KMS-11 (cell line): ENCODE data around the gene ABLIM2.

ENCODE experiments used
- H2AFZ ChIP-seq: fragments of 200-600 bp; sonication (generic); 2 replicates; pipeline ENCODE4 v1.6.1; 2016; ENCODE audit warnings: antibody characterized with exemption, mixed run types, low read depth
- H3K27ac ChIP-seq: fragments of 200-600 bp; sonication (generic); 2 replicates; pipeline ENCODE4 v1.6.1; 2016; ENCODE audit warnings: mild to moderate bottlenecking, mixed run types
- H3K27me3 ChIP-seq: fragments of 200-600 bp; sonication (generic); 2 replicates; pipeline ENCODE4 v1.6.1; 2017; ENCODE audit warnings: mild to moderate bottlenecking, low read depth, mixed run types, moderate library complexity; ENCODE audit not compliant: insufficient read depth
- H3K36me3 ChIP-seq: fragments of 200-600 bp; sonication (generic); 2 replicates; pipeline ENCODE4 v1.6.1; 2017; ENCODE audit warnings: mild to moderate bottlenecking, mixed run types; ENCODE audit not compliant: insufficient read depth
- H3K4me1 ChIP-seq: fragments of 200-600 bp; sonication (generic); 2 replicates; pipeline ENCODE4 v1.6.1; 2016; ENCODE audit warnings: mild to moderate bottlenecking, low read depth, mixed run types; ENCODE audit not compliant: poor library complexity, severe bottlenecking
- H3K4me2 ChIP-seq: fragments of 200-600 bp; sonication (generic); 2 replicates; pipeline ENCODE4 v1.7.0; 2016; ENCODE audit warnings: mild to moderate bottlenecking, mixed run types
- H3K4me3 ChIP-seq: fragments of 200-600 bp; sonication (generic); IDR thresholded peaks from 2 replicates; pipeline ENCODE4 v1.6.1; 2017; ENCODE audit warnings: low read depth, low read length, mixed read lengths; ENCODE audit not compliant: insufficient read depth
- H3K79me2 ChIP-seq: fragments of 200-600 bp; sonication (generic); 2 replicates; pipeline ENCODE4 v1.6.1; 2016; ENCODE audit warnings: low read depth, mixed run types; ENCODE audit not compliant: insufficient read depth
- H3K9ac ChIP-seq: fragments of 200-600 bp; sonication (generic); 2 replicates; pipeline ENCODE4 v1.6.1; 2016; ENCODE audit warnings: mild to moderate bottlenecking, mixed run types
- H4K20me1 ChIP-seq: fragments of 200-600 bp; sonication (generic); 2 replicates; pipeline ENCODE4 v1.6.1; 2016; ENCODE audit warnings: mild to moderate bottlenecking, mixed run types; ENCODE audit not compliant: insufficient read depth
- TF ChIP-seq, protein P1 (sequence below): fragments of 200-600 bp; sonication (generic); conservative IDR thresholded peaks from 2 replicates; pipeline ENCODE4 v1.6.1; 2017; ENCODE audit warnings: low read depth, mild to moderate bottlenecking, antibody characterized with exemption, low read length, moderate library complexity, mixed read lengths

Gene ABLIM2

DNA sequence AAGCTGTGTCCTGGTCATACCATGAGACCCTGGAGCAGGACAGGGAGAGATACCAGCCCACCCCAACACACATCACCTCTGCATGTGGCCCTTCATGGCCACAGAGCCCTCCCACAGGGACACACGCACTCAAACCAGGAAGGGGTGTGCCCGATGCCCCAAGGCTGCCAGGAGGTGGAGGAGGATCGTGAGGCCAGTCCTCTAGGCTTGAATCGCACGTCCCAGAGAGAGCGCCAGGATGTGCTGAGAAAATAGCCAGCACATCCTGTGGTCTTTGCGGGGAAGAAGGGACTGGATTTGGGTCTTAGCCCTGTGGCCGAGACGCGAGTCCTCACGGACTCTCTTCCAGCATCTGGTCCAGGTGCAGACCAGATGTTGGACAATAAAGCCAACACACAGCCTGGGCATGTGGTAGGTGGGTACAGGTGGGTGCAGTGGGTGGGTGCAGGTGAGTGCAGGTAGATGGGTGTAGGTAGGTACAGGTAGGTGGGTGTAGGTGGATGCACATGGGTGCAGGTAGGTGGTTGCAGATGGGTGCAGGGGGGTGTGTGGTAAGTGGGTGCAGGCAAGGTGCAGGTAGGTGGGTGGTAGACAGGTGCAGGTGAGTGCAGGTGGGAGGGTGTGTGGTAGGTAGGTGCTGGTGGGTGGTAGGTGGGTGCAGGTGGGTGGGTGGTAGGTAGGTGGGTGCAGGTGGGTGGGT is 124.6 kb downstream of the ABLIM2 start:
- H3K27me3 ChIP-seq, result no peaks in the 10 kb centered on the region
- H3K79me2 ChIP-seq, result no peaks in the 10 kb centered on the region
- H3K9ac ChIP-seq, result no peak overlapping the region
- TF ChIP-seq, protein P1, sequence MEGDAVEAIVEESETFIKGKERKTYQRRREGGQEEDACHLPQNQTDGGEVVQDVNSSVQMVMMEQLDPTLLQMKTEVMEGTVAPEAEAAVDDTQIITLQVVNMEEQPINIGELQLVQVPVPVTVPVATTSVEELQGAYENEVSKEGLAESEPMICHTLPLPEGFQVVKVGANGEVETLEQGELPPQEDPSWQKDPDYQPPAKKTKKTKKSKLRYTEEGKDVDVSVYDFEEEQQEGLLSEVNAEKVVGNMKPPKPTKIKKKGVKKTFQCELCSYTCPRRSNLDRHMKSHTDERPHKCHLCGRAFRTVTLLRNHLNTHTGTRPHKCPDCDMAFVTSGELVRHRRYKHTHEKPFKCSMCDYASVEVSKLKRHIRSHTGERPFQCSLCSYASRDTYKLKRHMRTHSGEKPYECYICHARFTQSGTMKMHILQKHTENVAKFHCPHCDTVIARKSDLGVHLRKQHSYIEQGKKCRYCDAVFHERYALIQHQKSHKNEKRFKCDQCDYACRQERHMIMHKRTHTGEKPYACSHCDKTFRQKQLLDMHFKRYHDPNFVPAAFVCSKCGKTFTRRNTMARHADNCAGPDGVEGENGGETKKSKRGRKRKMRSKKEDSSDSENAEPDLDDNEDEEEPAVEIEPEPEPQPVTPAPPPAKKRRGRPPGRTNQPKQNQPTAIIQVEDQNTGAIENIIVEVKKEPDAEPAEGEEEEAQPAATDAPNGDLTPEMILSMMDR, result no peak
- H3K27ac ChIP-seq, result no peak overlapping the region
- no peaks in the 10 kb centered on the region for H3K4me1 ChIP-seq
- H3K36me3 ChIP-seq, result no peaks in the 10 kb centered on the region
- H2AFZ ChIP-seq, result no peak overlapping the region
- no peaks in the 10 kb centered on the region for H4K20me1 ChIP-seq
- H3K4me2 ChIP-seq, result no peak overlapping the region
- no peak overlapping the region for H3K4me3 ChIP-seq

DNA sequence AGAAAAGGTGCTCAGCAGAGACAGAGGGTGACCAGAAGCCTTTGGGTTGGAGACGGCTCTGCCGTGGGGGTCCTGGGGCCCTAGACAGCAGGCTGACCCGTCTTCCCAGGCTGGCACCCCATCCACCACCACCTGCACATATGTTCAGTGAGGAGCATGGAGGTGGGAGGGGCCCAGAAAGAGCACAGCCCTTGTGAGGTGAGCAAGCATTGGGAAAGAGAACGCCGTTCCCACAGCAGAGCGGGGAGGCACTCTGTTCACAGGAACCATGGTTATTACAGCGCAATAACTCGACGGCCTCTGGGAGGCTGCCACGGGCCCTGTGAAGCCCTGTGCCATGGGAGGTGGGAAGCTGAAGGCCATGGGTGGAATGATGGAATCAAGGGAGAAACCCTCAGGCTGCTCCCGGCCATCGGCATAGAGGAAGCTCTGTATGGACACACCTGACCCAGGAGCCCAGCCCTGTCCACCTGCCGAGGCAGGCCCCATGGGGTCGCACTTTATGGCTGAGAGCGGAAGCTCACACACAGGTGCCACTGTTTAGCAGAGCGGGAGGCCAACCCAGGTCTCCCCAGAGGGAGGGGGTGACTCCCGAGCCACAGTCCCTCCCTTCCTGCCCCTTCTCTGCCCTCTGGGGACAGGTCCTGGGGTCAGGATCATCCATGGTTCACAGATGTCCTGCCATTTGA is 125.4 kb downstream of the ABLIM2 start:
- TF ChIP-seq, protein P1, result no peak
- no peaks in the 10 kb centered on the region for H3K27me3 ChIP-seq
- H3K36me3 ChIP-seq, result no peaks in the 10 kb centered on the region
- no peak overlapping the region for H3K9ac ChIP-seq
- no peak overlapping the region for H3K4me2 ChIP-seq
- H2AFZ ChIP-seq, result no peak overlapping the region
- no peak overlapping the region for H3K27ac ChIP-seq
- no peaks in the 10 kb centered on the region for H3K4me1 ChIP-seq
- no peak overlapping the region for H3K4me3 ChIP-seq
- H3K79me2 ChIP-seq, result no peaks in the 10 kb centered on the region
- H4K20me1 ChIP-seq, result no peaks in the 10 kb centered on the region

DNA sequence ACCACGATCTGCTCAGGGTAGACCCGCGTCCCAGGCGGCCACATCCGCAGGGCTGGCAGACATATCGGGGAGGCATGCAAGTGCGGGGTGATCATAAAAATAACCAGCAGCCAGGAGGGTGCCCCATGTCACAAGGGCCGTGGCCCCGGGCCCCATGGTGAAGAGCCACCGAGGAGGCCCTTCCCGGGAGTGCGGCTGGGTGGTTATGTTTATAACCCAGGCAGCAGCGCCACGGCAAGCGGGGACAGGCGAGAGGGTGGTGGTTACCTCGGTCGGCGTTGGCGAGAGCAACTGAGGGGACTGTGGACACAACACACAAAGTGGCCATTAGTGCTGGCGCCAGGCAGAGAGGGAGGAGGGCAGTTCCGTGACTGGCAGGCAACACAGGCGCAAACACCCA is 126.2 kb downstream of the ABLIM2 start:
- Histone ChIP-seq H3K27me3 (no peaks in the 10 kb centered on the region), H3K27ac (no peak overlapping the region), H2AFZ (no peak overlapping the region), H4K20me1 (no peaks in the 10 kb centered on the region), H3K4me3 (no peak overlapping the region), H3K4me1 (no peaks in the 10 kb centered on the region), H3K9ac (no peak overlapping the region), H3K79me2 (no peaks in the 10 kb centered on the region), H3K36me3 (no peaks in the 10 kb centered on the region), H3K4me2 (no peak overlapping the region)
- TF ChIP-seq, protein P1, result no peak

DNA sequence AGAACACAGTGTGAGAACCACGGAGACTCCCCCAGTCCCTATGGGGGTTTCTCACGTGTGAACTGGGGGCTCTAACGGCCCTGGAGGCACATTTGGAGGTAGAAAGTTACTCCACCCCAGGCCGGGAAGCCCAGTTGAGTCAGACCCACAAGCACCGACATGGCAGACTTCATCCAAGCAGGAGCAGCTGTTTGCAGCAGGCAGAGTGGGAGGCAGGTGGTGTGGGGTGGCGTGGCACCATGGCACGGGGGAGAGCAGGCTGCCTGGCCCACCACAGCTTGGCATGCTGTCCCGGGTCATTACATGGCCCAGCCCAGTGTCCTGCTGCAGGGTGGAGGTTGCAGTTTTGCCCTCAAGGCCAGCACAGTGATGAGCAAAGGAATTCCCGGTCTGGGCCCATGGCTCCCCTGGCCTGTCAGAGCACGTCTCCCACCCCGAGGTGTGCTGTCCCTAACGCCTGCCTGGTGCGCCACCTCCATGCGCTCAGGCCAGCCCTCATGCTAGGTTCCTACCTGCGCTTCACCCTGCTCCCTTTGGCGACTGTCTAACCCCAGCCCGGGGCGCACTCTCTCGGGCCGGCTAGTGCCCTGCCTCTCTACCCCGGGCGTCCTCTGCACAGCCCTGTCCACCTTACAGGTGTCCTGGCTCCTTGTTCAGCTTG is 128.4 kb downstream of the ABLIM2 start:
- H3K27me3 ChIP-seq, result no peaks in the 10 kb centered on the region
- TF ChIP-seq, protein P1, result no peak

More for the DNA sequence above, 128.4 kb downstream of the ABLIM2 start:
- Histone ChIP-seq H3K4me3 (no peak overlapping the region), H3K79me2 (no peaks in the 10 kb centered on the region), H3K27ac (no peak overlapping the region), H3K36me3 (no peaks in the 10 kb centered on the region), H4K20me1 (no peaks in the 10 kb centered on the region), H3K4me2 (no peak overlapping the region), H2AFZ (no peak overlapping the region), H3K9ac (no peak overlapping the region), H3K4me1 (no peaks in the 10 kb centered on the region)
